GM08714 (cell line): ENCODE data around the gene IGSF9.
"Not testable (repeated sequence)": the region's sequence is repeated elsewhere in the genome, so short reads cannot be mapped to it uniquely, and the experiment has no call there.

ENCODE experiments used
- H3K4me3 ChIP-seq: fragments of 200-500 bp; sonication (Bioruptor generic); 2 replicates; pipeline ENCODE4 v1.5.1; 2014; ENCODE audit warnings: mild to moderate bottlenecking, low read length, inconsistent platforms
- ZNF274 ChIP-seq: IDR thresholded peaks from 2 replicates; pipeline ENCODE4 v1.6.1; 2012; ENCODE audit warnings: mild to moderate bottlenecking, low read depth, low read length

IGSF9 gene

DNA sequence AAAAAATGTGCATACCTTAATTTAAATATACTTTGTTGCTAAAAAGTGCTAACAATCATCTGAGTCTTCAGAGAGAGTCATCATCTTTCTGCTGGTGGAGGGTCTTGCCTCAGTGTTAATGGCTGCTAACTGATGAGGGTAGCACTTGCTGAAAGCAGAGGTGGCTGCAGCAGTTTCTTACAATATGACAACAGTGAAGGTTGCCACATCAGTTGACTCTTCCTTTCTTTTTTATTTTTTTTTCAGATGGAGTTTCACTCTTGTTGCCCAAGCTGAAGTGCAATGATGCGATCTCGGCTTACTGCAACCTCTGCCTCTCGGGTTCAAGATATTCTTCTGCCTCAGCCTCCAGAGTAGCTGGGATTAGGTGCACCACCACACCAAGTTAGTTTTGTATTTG lies 42.9 kb downstream of the IGSF9 start:
- TF ChIP-seq ZNF274, result no peak
- H3K4me3 ChIP-seq, result no peak overlapping the region

- H3K4me3 ChIP-seq, result no peak overlapping the region
- TF ChIP-seq ZNF274, result no peak
These were observed 44.6 kb downstream of the IGSF9 start for GRCh38 chr1:159900755-159901360.

DNA sequence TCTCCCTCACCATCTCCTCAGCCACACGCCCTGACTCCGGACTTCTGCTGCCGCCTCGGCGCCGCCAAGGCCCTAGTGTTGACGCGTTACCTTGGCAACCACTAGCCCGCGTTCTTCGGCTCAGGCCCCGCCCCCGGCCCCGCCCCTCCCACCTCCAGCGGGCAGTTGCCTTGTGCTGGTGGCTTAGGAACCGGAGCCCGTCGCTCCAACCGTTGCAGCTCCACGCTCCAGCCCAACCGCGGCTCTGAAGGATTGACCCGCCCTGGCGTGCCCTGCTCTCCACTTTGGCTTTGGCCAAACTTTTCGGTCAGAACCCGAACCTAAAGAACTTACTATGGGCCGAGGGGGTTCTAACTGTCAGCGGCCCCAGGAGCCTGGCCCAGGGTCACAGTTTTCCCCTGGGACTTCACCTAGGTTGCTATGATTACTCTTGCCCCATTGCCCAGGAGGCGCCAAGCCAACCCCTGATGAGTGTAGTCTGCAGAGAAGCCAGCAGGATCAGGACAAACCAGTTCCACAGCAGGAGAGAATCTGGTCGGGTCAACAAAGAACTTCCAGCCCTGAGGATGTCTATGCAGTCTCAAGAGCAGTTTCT lies 45.2 kb downstream of the IGSF9 start, which contains the start of gene CFAP45:
Gene CFAP45 (minus strand): TSS at position 80 of the 595 bp plus-strand sequence. CDS start 67 bp downstream, at position 13.
- no peak for TF ChIP-seq ZNF274
- H3K4me3 ChIP-seq, result no peak within 1 kb of the TSS

DNA sequence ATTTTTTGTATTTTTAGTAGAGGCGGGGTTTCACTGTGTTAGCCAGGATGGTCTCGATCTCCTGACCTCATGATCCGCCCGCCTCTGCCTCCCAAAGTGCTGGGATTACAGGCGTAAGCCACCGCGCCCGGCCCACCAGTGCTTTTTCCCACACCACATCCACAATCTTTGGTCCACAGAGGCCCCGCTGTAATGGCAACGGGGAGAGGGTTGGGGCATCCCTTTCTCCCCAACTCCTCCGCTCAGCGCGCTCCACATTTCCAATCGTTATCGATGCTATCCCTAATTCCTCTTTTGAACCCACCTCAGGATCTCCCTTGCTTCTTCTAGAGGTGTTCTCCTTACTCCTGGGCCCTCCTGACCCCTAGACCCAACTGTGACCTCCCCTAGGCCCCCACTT lies 45.8 kb downstream of the IGSF9 start:
- not testable (repeated sequence) for H3K4me3 ChIP-seq

DNA sequence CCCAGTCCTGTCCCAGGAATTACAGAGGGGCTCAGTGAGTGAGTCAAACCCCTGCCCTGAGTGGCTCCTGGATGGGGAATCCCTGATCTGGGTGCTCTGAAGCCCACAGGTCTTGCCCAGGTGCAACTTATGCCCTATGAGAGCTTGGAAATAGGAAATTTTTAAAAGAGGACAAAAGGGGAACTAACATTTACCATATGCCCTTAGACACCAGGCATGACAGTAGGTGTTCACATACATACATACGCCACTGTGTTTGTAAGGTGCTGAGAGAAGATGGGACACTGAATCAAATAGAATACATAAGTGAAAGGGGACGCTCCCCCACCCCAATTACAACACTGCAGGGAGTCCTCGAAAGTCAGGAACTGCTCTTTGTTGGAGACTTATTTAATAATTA lies 46.9 kb downstream of the IGSF9 start:
- H3K4me3 ChIP-seq, result no peak overlapping the region
- no peak for TF ChIP-seq ZNF274

DNA sequence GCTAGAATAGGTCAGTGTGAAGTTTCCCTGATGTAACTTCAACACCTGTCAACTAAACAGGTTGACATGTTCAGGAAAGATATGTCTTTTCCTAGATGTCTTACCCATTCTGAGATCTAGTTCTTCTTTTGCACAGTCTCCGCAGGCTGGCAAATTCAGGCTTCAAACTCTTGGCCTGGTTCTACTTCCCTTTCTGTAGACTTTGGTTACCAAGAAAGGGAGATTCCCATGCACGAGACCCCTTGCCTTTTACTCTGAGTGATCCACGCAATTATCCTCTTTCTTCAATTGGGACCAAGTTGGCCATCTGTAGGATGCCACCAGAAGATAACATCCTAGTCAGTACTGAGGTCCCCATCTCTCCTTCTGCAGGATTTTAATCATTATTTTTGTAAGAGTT lies 47.5 kb downstream of the IGSF9 start:
- TF ChIP-seq ZNF274, result no peak
- H3K4me3 ChIP-seq, result no peak overlapping the region

- no peak overlapping the region for H3K4me3 ChIP-seq
- TF ChIP-seq ZNF274, result no peak
These were observed 48.9 kb downstream of the IGSF9 start for GRCh38 chr1:159896546-159896930.

DNA sequence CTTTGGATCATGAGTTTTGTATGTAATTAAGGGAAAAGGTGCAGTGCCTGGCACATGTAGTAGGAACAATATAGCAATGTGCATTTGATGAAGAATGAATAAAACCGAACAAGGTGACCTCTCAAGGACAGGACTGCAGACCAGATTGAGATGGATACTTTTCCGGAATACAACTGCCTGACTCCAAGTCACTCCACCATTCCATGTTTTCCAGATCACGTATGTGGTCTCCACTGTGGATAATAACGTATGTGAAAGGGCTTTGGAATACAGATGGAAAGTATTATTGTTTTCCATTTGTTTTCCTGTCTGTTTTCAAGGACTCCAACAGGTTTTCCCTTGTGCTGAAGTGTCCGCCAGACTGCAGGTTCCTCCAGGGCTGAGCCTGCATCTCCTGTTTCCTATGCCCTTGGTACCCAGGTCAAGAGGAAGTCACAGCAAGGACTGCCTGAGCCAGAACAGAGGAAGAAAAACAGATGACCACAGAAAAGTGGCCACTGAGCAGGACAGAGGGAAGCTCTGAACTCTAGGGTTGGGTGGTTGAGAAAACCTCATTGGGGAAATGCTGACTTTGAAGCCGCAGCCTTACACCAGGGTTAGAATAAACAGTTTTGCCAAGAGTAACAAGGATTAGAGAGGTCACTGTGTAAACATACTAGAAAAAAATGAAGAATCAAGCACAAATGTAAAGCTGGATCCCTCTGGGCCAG lies 49.4 kb downstream of the IGSF9 start:
- no peak overlapping the region for H3K4me3 ChIP-seq
- no peak for TF ChIP-seq ZNF274

- no peak for TF ChIP-seq ZNF274
- no peak overlapping the region for H3K4me3 ChIP-seq
These were observed 50.1 kb downstream of the IGSF9 start for GRCh38 chr1:159895286-159895685.

GRCh38 chr1:159892944-159893343 lies 52.5 kb downstream of the IGSF9 start:
- no peak overlapping the region for H3K4me3 ChIP-seq
- TF ChIP-seq ZNF274, result no peak

DNA sequence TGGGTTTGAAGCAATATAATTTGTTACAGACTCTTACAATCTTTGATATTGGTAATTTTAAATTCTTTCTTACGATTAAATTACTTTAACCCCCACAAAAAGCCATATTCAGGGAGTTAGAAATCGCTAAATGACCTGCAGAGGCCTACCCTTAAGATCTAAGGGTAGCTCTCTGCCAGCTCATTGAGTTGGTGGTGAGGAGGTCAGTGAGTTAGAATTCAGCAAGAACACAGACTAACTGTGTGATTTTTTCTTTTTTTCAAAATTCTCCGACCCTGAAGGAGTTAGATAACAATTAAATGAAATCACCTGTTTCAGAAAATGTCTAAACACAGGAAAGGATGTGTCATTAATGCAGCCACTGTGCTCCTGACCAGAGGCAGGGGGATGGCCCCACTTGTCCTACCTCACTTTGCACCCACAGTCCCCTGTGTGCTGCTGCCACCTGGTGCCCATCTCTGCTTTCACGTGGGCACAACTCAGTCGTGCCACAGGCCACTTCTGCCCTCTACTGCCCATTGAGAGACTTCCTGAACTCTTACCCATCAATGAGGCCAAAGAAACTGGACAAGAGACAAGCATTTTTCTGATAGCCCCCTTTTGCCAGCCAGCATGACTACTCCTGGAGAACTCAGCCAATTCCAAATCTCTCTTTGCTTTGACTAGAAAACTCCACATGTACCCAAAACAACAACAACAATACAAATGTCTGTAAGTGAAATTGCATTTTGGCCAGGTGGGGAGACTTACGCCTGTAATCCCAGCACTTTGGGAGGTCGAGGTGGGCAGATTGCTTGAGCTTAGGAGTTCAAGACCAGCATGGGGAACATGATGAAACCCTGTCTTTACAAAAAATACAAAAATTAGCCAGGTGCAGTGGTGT lies 53.9 kb downstream of the IGSF9 start:
- H3K4me3 ChIP-seq, result no peak overlapping the region
- no peak for TF ChIP-seq ZNF274

DNA sequence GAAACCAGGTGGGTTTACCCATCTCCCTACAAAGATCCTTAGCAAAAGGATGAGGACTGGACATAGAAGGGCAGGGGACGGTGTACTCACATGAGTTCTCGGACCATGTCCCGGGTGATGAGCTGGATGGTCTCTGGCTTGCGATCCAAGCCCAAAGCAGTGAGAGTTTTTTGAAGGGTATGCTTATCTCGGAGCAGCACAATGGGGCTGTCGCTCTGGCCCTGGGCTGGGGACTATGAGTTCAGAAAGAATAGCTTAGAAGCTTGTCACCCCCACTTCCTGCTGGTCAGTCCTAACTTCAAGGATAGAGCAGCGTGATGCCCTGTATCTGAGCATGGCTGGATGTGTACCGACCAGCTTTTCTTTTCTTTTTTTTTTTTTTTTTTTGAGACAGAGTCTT lies 55.0 kb downstream of the IGSF9 start:
- no peak for TF ChIP-seq ZNF274
- H3K4me3 ChIP-seq, result no peak overlapping the region

- TF ChIP-seq ZNF274, result no peak
- no peak overlapping the region for H3K4me3 ChIP-seq
These were observed 55.6 kb downstream of the IGSF9 start for GRCh38 chr1:159889821-159890252.

GRCh38 chr1:159889202-159889601 lies 56.2 kb downstream of the IGSF9 start:
- no peak for TF ChIP-seq ZNF274
- no peak overlapping the region for H3K4me3 ChIP-seq

- TF ChIP-seq ZNF274, result no peak
These were observed 61.1 kb downstream of the IGSF9 start for GRCh38 chr1:159884296-159884695.

More at GRCh38 chr1:159884296-159884695, 61.1 kb downstream of the IGSF9 start:
- H3K4me3 ChIP-seq, result no peak overlapping the region
